Stimulated activated CD4-positive, alpha-beta T cell treated with anti-CD3 and anti-CD28 coated beads, TNF-alpha, amount 100 ng/mL, for 4 hours (primary cell): Measurements from ENCODE around the gene EEF1AKMT3.

ENCODE experiments used
- DNase-seq, 3 experiments: peaks; one replicate each; pipeline ENCODE4 v3.0.0-alpha.2; 2020; ENCODE audit warnings: low read depth in 3 of 3

The EEF1AKMT3 gene

DNA sequence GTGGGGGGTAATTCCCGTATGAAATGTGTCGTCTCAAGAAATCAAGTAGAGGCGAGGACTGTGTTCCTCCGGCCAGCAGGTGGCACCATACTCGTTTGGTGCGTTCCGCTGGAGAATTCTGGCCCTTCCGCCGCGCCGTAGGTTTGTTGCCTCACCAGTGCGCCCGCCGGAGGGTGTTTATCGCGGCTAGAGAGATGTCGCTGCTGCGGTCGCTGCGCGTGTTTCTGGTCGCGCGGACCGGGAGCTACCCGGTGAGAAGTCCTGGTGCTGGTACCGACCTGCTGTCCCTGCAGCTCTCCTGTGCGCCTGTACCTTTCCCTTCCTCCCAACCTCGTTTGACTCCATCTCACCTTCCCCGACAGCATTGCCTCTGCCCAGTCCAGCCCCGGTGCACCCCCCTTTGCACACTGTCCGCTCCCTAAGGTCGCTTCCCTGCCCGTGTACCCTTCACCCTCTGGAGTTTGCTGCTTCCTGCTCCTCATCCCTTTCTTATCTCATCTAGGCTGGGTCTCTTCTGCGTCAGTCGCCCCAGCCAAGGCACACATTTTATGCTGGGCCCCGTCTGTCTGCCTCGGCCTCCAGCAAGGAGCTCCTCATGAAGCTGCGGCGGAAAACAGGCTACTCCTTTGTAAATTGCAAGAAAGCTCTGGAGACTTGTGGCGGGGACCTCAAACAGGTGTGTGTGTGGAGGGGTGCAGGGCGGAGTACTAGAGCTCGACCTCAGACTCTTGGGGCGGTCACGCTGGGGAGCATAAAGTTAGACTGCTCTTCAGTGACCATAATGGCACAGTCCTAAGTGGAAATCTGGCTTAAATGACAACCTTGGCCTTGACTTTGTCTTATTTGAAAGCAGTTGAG lies 10.4 kb downstream of the EEF1AKMT3 start, which contains the start of gene TSFM:
Gene TSFM (plus strand): TSS at position 180 of the 858 bp plus-strand sequence. CDS start 15 bp downstream, at position 195.
- DNase-seq, result peak; percentile 92 to 97 (median 93)

DNA sequence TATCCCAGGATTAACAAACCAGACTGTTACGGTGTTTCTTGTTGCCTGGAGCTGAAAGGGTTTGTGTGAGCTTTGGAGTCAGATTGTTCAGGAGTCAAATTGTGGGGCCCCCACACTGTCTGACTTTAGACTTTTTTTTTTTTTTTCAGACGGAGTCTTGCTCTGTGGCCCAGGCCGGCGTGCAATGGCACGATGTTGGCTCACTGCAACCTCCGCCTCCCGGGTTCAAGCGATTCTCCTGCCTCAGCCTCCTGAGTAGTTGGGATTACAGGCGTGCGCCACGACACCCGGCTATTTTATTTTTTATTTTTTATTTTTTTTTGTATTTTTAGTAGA lies 11.0 kb downstream of the EEF1AKMT3 start:
- DNase-seq, result no peak

DNA sequence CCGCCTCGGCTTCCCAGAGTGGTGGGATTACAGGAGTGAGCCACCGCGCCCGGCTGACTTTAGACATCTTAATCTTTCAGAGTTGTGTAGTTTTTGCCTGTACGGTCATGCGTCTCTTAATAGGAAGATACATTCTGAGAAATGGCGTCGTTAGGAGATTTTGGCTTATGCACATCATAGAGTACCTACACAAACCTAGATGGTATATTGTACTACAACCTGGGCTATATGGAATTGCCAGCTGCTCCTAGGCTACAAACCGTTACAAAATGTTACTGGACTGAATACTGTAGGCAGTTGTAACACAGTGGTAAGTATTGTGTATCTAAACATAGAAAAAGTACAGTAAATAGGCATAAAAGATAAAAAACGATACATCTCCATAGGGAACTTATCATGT lies 11.4 kb downstream of the EEF1AKMT3 start:
- DNase-seq, result no peak

GRCh38 chr12:57793920-57794319 lies 21.5 kb downstream of the EEF1AKMT3 start:
- DNase-seq, result no peak

DNA sequence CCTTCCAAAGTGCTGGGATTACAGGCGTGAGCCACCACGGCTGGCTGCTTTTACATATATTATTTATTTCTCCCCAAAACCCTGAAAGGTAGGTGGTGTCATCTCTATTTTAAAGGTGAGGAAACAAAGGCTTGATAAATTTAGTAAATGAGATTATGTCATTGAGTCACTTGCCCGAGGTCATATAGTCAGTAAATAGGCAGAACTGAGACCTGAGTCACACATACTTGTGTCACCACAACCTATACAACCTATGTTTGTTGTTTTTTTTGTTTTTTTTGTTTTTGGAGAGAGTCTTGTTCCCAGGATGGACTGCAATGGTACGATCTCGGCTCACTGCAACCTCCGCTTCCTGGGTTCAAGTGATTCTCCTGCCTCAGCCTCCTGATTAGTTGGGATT lies 22.9 kb downstream of the EEF1AKMT3 start:
- no peak for DNase-seq

DNA sequence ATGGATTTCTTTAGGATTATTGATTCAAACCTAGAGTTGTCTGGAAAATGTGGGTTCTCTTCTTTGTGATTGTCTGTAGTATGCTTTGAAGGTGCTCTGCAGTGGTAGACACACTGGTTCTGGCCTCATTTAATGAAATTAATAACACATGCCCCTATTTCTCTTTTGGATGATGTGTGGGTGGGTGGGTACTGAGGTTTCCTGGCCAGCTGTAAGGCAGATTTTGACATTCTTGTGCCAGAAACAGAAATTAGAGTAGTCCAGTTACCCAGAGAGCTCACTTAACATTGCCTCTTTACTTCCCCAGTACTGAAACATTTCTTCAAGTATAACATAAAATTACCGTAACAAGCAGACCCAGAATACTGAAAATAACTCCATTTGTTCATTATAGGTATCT lies 24.6 kb downstream of the EEF1AKMT3 start:
- no peak for DNase-seq

GRCh38 chr12:57797933-57798332 lies 25.5 kb downstream of the EEF1AKMT3 start:
- no peak for DNase-seq

DNA sequence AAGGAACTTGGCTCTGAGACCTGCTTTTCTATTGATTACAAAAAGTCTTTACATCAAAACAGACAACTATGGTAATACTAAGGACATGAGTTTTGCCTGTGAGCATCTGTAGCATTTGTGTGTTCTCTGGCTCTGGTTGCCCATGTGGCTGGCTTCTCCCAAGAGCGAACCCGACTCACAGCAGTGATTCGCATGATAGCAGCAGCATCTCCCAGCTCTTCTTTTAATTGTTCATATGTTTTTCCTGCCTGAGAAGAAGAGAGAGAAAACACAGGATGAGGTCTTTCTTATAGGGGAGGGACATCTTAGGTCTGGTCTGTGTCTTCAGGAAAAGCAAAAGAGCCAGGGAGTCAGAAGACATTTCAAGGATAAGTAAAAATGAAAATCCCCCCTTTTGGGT lies 28.6 kb downstream of the EEF1AKMT3 start:
- DNase-seq, result no peak

DNA sequence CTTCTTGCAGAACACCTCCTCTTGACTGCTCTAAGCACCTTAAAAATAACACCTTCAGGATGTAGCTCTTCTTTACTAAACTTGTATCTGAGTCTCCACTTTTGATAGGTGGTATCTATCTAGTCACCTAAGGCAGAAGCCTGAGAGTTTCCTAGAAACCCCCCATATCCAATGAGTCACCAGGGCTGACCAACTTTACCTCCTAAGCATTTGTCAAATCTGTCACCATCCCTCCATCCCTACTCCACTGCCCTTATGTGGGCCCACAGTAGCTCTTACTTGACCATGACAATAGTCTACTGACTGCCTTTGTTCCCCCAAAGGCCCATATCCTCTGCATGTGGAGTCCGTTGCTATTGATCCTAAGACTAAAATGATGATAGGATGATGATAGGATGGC lies 30.2 kb downstream of the EEF1AKMT3 start:
- DNase-seq, result no peak

GRCh38 chr12:57803319-57803893 lies 31.0 kb downstream of the EEF1AKMT3 start:
- DNase-seq, result no peak

- DNase-seq, result no peak
Observed at GRCh38 chr12:57806677-57807076, 34.3 kb downstream of the EEF1AKMT3 start.

DNA sequence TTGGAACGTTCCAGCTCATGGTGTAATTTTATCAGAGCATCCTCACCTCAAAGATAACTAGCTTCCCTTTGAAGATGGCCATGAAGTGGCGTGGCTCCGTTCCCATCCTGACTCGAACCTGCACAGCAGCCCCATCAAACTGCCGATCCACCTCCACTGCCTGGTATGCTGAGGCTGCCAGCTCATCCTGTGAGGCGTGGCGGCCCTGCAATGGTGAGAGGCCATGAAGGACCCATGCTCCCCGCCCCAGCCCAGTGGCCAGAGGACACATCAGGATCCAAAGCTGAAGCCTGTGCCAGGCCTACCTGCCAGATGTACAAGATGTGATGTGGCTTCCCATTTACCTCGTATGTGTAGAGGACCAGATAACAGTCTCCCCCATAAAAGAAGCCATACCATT lies 34.9 kb downstream of the EEF1AKMT3 start:
- no peak for DNase-seq

DNA sequence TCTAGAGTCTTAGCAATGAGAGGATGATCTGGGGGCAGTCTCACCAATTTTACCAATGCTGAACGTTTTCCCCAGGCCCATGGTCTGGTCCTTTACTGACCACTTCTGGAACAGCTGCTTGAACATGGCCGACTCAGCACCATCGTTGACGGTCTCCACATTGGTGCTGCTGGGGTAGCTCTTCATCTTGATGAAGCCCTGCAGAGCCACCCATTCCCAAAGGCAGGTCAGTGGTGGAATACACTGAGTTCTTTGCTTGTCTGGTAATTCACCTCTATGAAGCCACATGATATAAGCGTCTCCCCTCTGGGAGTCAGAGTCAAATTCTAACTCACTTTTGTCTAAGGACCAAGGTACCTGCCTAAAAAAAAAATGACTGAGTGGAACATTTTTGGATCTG lies 35.9 kb downstream of the EEF1AKMT3 start:
- no peak for DNase-seq

DNA sequence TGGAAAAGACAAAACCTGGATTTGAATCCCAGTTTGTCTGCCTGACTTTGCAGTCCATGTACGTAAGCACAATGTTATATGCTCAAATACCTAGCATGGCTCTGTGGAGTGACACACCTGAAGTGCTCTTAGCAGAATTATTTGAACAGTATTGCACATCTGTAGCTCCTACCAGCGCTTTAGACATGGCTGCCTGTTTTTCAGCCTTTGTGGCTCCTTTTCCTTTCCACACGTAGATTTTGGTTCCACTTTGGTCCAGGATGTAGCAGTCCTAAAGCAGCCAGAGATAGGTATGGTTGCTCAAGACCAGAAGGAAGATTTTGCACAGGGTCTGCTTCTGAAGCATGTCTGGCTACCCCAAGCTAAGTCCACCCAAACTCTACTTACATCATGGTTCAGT lies 37.0 kb downstream of the EEF1AKMT3 start:
- DNase-seq, result no peak

- no peak for DNase-seq
Observed at GRCh38 chr12:57810450-57810849, 38.0 kb downstream of the EEF1AKMT3 start.

DNA sequence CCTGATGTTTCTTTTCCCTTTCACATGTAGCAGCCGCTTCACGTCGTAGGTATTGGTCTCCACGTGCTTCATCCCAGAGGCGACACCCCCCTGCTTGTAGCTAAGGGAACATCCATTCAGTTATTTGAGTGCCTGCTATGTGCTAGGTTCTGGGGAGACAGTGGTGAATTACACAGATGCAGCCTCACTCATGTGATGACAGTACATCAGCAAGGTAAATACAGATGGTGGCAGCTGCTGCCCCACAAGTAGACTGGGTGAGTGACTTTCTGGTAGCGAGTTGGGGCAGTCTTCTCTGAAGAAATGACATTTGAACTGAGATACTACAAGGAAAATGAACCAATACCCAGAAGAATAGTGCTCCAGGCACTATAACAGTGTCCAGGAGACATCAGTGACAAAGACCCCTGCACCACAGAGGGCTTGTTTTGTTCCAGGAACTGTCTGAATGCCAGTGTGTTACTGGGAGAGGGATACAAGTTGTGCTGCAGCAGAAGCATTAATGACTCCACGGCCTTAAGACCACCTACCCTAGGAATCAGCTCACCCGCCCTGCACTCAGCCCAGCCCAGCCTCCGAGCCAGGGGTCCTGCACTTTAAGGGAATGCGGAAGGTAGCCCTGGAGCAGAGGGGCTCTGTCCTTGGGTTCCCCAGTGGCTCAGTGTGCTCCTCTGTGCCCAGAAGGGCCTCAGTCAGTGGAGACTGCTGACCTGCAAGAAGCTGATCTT lies 38.8 kb downstream of the EEF1AKMT3 start:
- no peak for DNase-seq

GRCh38 chr12:57813111-57813970 lies 40.9 kb downstream of the EEF1AKMT3 start:
- DNase-seq, result no peak

- DNase-seq, result no peak
Observed at GRCh38 chr12:57813971-57814772, 41.8 kb downstream of the EEF1AKMT3 start.

DNA sequence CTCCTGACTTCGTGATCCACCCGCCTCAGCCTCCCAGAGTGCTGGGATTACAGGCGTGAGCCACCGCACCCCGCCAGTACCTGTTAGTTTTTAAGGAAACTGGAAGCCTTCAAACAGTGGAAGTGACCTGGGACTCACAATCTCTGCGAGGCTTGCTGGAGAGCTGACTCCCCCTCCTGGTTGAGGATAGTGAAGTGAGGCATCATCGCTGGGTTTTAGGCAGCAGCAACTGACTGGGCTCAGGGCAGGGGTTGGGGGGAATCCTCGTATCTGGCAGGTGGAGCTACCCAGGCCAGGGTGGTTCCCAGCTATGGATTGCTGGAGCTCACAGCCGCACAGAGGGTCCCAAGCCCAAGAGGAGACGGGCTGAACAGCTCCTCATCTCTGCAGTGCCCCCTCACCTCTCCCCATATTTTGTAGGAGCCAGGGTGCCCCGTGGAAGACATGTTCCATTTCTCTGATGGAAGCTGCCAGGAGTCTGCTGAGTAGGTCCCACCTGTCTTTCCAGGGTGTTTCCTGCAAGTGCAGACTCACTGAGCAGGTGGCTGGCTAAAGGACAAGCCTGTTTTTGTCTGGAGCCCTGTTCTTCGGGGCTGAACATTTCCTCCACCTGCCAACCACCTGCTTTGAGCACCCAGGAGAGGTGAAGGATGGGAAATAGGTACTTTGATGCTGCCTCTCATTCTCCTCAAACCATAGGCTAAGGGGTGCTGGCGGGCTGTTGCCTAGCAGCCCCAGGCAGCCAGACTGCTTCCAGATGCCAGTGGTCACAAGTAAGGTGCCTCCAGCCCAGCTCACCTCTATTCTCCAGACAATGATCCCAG lies 43.0 kb downstream of the EEF1AKMT3 start:
- no peak for DNase-seq
